AG09319 (cell line): ENCODE data around the gene PLA2G4B.

Experiments used
- DNase-seq: peaks from one replicate; pipeline ENCODE4 v3.0.0-alpha.2; 2010; ENCODE audit warnings: low read depth; ENCODE audit errors: extremely low read depth
- TF ChIP-seq, protein P1 (sequence below): IDR thresholded peaks from 2 replicates; pipeline ENCODE4 v1.5.1; 2011; ENCODE audit warnings: low read depth, mild to moderate bottlenecking, inconsistent platforms, low read length, moderate library complexity

Gene PLA2G4B

DNA sequence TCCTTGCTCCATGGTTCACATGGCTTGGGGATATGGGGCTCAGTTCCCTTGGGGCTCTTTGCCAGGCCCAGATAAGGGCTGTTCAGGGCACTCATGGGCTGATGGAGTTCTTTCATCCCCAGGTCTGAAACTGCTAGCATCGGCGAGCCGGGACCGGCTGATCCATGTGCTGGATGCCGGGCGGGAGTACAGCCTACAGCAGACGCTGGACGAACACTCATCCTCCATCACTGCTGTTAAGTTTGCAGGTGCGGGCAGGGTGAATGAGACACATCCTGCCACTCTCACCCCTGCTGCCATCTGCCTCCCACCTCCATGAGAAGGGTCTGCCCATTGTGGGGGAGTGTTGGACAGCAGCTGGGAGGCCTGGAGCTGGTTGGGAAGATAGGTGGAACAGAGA, 21.9 kb upstream of the PLA2G4B start:
- no peak for DNase-seq

DNA sequence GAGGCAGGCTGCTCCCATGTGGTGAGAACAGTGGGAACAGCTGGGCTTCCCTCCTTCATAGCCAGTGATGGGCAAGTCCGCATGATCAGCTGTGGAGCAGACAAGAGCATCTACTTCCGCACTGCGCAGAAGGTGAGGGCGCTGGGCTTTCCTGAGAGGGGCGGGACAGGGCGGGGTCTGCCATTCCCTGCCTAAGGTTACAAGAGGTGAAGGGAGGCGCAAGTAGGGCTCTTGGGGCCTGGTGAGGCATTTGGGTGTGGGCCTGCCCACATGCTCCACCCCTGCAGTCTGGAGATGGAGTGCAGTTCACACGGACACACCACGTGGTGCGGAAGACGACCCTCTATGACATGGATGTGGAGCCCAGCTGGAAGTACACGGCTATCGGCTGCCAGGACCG, 21.3 kb upstream of the PLA2G4B start:
- no peak for DNase-seq
- TF ChIP-seq, protein P1, sequence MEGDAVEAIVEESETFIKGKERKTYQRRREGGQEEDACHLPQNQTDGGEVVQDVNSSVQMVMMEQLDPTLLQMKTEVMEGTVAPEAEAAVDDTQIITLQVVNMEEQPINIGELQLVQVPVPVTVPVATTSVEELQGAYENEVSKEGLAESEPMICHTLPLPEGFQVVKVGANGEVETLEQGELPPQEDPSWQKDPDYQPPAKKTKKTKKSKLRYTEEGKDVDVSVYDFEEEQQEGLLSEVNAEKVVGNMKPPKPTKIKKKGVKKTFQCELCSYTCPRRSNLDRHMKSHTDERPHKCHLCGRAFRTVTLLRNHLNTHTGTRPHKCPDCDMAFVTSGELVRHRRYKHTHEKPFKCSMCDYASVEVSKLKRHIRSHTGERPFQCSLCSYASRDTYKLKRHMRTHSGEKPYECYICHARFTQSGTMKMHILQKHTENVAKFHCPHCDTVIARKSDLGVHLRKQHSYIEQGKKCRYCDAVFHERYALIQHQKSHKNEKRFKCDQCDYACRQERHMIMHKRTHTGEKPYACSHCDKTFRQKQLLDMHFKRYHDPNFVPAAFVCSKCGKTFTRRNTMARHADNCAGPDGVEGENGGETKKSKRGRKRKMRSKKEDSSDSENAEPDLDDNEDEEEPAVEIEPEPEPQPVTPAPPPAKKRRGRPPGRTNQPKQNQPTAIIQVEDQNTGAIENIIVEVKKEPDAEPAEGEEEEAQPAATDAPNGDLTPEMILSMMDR: no peak

More for the DNA sequence above, 21.9 kb upstream of the PLA2G4B start:
- TF ChIP-seq, protein P1: no peak

GRCh38 chr15:41817781-41818180, 20.9 kb upstream of the PLA2G4B start:
- TF ChIP-seq, protein P1: no peak
- no peak for DNase-seq

- TF ChIP-seq, protein P1: no peak
- DNase-seq: no peak
These were observed 19.1 kb upstream of the PLA2G4B start for GRCh38 chr15:41819455-41820050.

DNA sequence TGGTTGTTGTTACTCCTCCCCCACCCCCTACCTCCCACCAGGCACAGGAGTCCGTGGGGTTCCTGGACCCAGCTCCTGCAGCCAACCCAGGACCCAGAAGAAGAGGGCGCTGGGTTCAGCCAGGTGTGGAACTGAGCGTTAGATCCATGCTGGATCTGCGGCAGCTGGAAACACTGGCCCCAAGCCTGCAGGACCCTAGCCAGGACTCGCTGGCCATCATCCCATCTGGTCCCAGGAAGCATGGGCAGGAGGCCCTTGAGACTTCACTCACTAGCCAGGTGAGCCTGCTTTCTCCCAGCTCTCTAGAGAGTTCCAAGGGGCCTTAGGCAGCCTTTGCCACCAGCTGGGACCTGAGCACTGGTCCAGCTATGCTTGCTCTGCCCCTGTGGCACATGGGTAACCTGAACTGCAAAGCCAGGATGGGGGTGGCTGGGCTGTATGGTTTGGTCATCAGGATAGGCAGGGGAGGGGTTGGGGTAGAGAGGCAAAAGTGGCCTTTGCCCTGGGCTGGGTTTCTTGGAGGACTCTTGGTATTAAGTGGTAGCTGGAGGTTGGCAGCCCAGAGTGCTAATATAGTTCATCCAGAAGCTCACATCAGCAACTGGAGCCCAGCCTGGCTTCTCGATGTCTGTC, 17.7 kb upstream of the PLA2G4B start:
- TF ChIP-seq, protein P1: no peak
- no peak for DNase-seq

DNA sequence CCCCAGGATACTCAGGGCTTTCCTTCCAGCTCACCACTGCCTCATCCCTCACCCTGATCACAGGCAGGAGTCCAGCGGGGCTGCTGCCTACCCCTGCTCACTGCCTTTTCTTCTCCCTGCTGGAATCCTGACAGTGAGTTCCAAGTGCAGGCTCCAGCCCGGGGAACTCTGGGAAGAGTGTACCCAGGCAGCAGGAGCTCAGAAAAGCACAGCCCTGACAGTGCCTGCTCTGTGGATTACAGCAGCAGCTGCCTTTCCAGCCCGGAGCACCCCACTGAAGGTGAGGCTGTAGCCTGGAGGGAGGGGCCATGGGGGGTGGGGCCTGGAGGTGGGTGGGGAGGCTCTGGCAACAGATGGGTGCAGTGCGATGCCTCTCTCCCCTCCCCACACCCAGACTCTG, 16.8 kb upstream of the PLA2G4B start:
- TF ChIP-seq, protein P1: no peak
- DNase-seq: no peak

DNA sequence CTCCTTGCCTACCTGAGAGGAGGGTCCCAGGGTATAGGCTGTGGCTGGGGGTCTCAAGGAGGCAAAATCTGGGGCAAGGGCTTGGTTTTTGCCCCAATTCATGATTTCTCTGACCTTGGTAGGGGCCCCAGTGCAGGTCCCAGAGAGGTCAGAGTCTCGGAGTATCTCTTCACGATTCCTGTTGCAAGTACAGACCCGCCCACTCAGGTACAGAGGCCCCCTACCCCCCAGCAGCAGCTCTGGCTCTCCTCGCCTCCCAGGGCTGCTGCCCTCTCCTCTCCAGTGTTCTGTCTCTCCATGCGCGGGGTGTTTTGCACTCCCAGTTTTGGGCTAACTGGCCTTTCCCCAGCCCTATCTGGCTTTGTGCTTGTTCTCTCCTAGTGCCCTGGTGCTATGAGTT, 16.2 kb upstream of the PLA2G4B start:
- DNase-seq: no peak
- TF ChIP-seq, protein P1: no peak
